GM19239 (cell line): ENCODE measurements around the gene FBRS.
"Not testable (repeated sequence)": the region's sequence is repeated elsewhere in the genome, so short reads cannot be mapped to it uniquely, and the experiment has no call there.

Source experiments
- DNase-seq: peaks from one replicate; pipeline ENCODE4 v3.0.0; 2011; ENCODE audit warnings: low spot score; ENCODE audit not compliant: insufficient read length
- FAIRE-seq: peaks from 2 replicates; lab custom pipeline; 2011; peaks lifted over from hg19 to GRCh38; lab: Jason Lieb, UNC

The FBRS gene

GRCh38 chr16:30657866-30658730 is at the start of gene FBRS:
TSS of gene FBRS (plus strand) at chr16:30658431. CDS start at chr16:30659519, 1,088 bp downstream.
- DNase-seq (peak; percentile 89), FAIRE-seq (peak; percentile 97)

- peak; percentile 45 for DNase-seq
- FAIRE-seq: peak; percentile 14
These were observed 49.0 kb upstream of the FBRS start for GRCh38 chr16:30609002-30609925.

- FAIRE-seq (peak; percentile 96), DNase-seq (peak; percentile 90)
These were observed 48.0 kb upstream of the FBRS start, which contains the start of gene ZNF689 for GRCh38 chr16:30609926-30610839. TSS of gene ZNF689 (minus strand) at chr16:30610389. CDS start at chr16:30610041, 348 bp downstream.

- no peak for FAIRE-seq
- no peak for DNase-seq
These were observed 42.7 kb upstream of the FBRS start for GRCh38 chr16:30615358-30616091.

- no peak for DNase-seq
- FAIRE-seq: no peak
These were observed 39.0 kb upstream of the FBRS start for GRCh38 chr16:30619202-30619601.

- DNase-seq: no peak
- no peak for FAIRE-seq
These were observed 38.6 kb upstream of the FBRS start for GRCh38 chr16:30619638-30620037.

- DNase-seq: no peak
- FAIRE-seq: no peak
These were observed 38.1 kb upstream of the FBRS start for GRCh38 chr16:30620169-30620568.

- no peak for FAIRE-seq
- no peak for DNase-seq
These were observed 36.5 kb upstream of the FBRS start for GRCh38 chr16:30621765-30622164.

- DNase-seq (no peak), FAIRE-seq (no peak)
These were observed 35.7 kb upstream of the FBRS start for GRCh38 chr16:30622455-30623032.

- DNase-seq (no peak), FAIRE-seq (no peak)
These were observed 34.5 kb upstream of the FBRS start for GRCh38 chr16:30623536-30624283.

GRCh38 chr16:30626236-30626635 is 32.0 kb upstream of the FBRS start:
- DNase-seq: no peak
- FAIRE-seq: no peak

GRCh38 chr16:30628628-30629540 is 29.3 kb upstream of the FBRS start:
- DNase-seq (no peak), FAIRE-seq (peak; percentile 87)

GRCh38 chr16:30632454-30632853 is 25.8 kb upstream of the FBRS start:
- DNase-seq, FAIRE-seq: not testable (repeated sequence)

GRCh38 chr16:30633526-30633925 is 24.7 kb upstream of the FBRS start:
- DNase-seq (no peak), FAIRE-seq (no peak)

GRCh38 chr16:30636599-30636998 is 21.6 kb upstream of the FBRS start:
- FAIRE-seq: no peak
- no peak for DNase-seq

GRCh38 chr16:30637139-30637538 is 21.1 kb upstream of the FBRS start:
- not testable (repeated sequence) for FAIRE-seq, DNase-seq

GRCh38 chr16:30637944-30638343 is 20.3 kb upstream of the FBRS start:
- DNase-seq (no peak), FAIRE-seq (no peak)
